ENCODE data around the gene TRIM14. TPM values are rescaled to one million over a fixed set of nuclear protein-coding genes. Genes with fewer than 3 reads are reported as not detected.

TRIM14 gene
- total and polyA plus RNA-seq, 2 of the 4 experiments (the other 2 are of a cell fraction) = 3.0 to 8.5 TPM

GRCh38 chr9:98045234-98046179 lies 73.5 kb downstream of the TRIM14 start:
- H2AK9ac ChIP-seq (replicated peaks; ENCODE audit: low read depth, low read length, poor library complexity) = no peak overlapping the region
- intact Hi-C loops (cut with micrococcal nuclease) = no loop called here
- H2AFZ ChIP-seq (replicated peaks; ENCODE audit: low read length, poor library complexity) = no peak overlapping the region
- ChIA-PET CTCF (no interaction called here), POLR2A (ENCODE audit: unreplicated experiment) (no interaction called here)
- H3K9me1 ChIP-seq (ENCODE audit: insufficient read depth, low read length) = no peaks in the 10 kb centered on the region
- H3K9ac ChIP-seq (ENCODE audit: low read depth, low read length) = no peak overlapping the region
- DNase-seq (no peak), ATAC-seq (ENCODE audit: low read depth) (no peak)
- H3K4me1 ChIP-seq (ENCODE audit: control insufficient read depth, insufficient read depth, low read length) = no peaks in the 10 kb centered on the region
- no peak overlapping the region for H3K4me2 ChIP-seq (ENCODE audit: low read depth, low read length)
- no peak overlapping the region for H2BK15ac ChIP-seq (ENCODE audit: low read depth, low read length)
- no peak overlapping the region for H2BK120ac ChIP-seq (ENCODE audit: low read depth, low read length)
- no peak overlapping the region for H3K18ac ChIP-seq (ENCODE audit: low read depth, low read length)
- no peak overlapping the region for H3K14ac ChIP-seq (replicated peaks; ENCODE audit: low read depth, low read length)
- in situ Hi-C loops (cut with MboI; ENCODE audit: low sequenced_read_pairs) = no loop called here
- H4K20me1 ChIP-seq (ENCODE audit: insufficient read depth, low read length) = no peaks in the 10 kb centered on the region
- no peak overlapping the region for H3K56ac ChIP-seq (ENCODE audit: extremely low read depth, insufficient read depth, low read length)
- H4K8ac ChIP-seq (ENCODE audit: low read depth in 2 of 2, low read length in 2 of 2) = no peak overlapping the region
- no TSS peak for BruUV-seq (replicated peaks)
- 75% methylated on average over 2 of the region's 6 CpGs; no CpG with 5 or more reads in 1 of the 2 experiments for WGBS, 2 experiments (ENCODE audit: extremely low coverage in 2 of 2, insufficient read length in 1 of 2)
- dilution Hi-C loops (cut with HindIII; ENCODE audit: low sequenced_read_pairs, unreplicated experiment) = no loop called here
- no peak overlapping the region for H2BK20ac ChIP-seq (ENCODE audit: low read depth, low read length)
- no peak overlapping the region for H2BK5ac ChIP-seq (ENCODE audit: low read depth, low read length, poor library complexity, severe bottlenecking)
- no peak overlapping the region for H3K4me3 ChIP-seq (ENCODE audit: insufficient read depth, low read depth, low read length)
- H3K9me3 ChIP-seq (ENCODE audit: control insufficient read depth, insufficient read depth, low read length) = no peaks in the 10 kb centered on the region
- no peak overlapping the region for H3K27ac ChIP-seq (ENCODE audit: insufficient read depth, low read length)
- H4K5ac ChIP-seq (ENCODE audit: low read depth, low read length) = no peak overlapping the region
- H3K36me3 ChIP-seq (ENCODE audit: control insufficient read depth, insufficient read depth, low read length) = no peaks in the 10 kb centered on the region
- H3K4ac ChIP-seq (ENCODE audit: low read depth, low read length) = no peak overlapping the region
- H2AK5ac ChIP-seq (ENCODE audit: low read depth, low read length) = no peak overlapping the region
- H3K79me1 ChIP-seq (ENCODE audit: low read depth in 1 of 2, low read length in 2 of 2) = no peaks in the 10 kb centered on the region
- no peak overlapping the region for H3K23ac ChIP-seq (ENCODE audit: low read depth, low read length)
- no peaks in the 10 kb centered on the region for H3K27me3 ChIP-seq (ENCODE audit: control insufficient read depth, insufficient read depth, low read length)
- H4K91ac ChIP-seq (ENCODE audit: insufficient read depth, low read depth, low read length) = no peak overlapping the region
- TF ChIP-seq CTCF (conservative IDR thresholded peaks at IDR 0.05; ENCODE audit: low read depth, low read length) (no peak), NFE2L2 (IDR thresholded peaks at IDR 0.05; ENCODE audit: low read depth, low read length) (no peak), MAZ (IDR thresholded peaks at IDR 0.05; ENCODE audit: borderline replicate concordance, low read depth, low read length) (no peak), BHLHE40 (IDR thresholded peaks at IDR 0.05; ENCODE audit: low read depth, low read length) (no peak), RCOR1 (IDR thresholded peaks at IDR 0.05; ENCODE audit: insufficient replicate concordance, low read length) (no peak), MXI1 (IDR thresholded peaks at IDR 0.05; ENCODE audit: borderline replicate concordance, low read depth, low read length) (no peak), USF2 (IDR thresholded peaks at IDR 0.05; ENCODE audit: low read depth, low read length) (no peak), RFX5 (IDR thresholded peaks at IDR 0.05; ENCODE audit: low read depth, low read length) (no peak), RAD21 (IDR thresholded peaks at IDR 0.05; ENCODE audit: low read length) (no peak), FOS (IDR thresholded peaks at IDR 0.05; ENCODE audit: low read depth, low read length) (no peak), ELK1 (IDR thresholded peaks at IDR 0.05; ENCODE audit: borderline replicate concordance, low read depth, low read length) (no peak), CHD1 (IDR thresholded peaks at IDR 0.05; ENCODE audit: low read depth, low read length) (no peak), MAFK (IDR thresholded peaks at IDR 0.05; ENCODE audit: low read depth, low read length) (no peak), CEBPB (IDR thresholded peaks at IDR 0.05; ENCODE audit: low read depth, low read length) (no peak)

All from IMR-90 (cell line).